GM12873 (cell line): ENCODE data around the gene PCNA.

Source experiments
- CTCF ChIP-seq: IDR thresholded peaks from 2 replicates; pipeline ENCODE4 v1.5.1; 2012; ENCODE audit warnings: low read depth, mild to moderate bottlenecking, moderate library complexity, low read length, control low read depth; ENCODE audit not compliant: insufficient read depth; ENCODE audit errors: missing control alignments

The PCNA gene

GRCh38 chr20:5136096-5136495 is 16.3 kb upstream of the PCNA start:
- TF ChIP-seq CTCF, result no peak

DNA sequence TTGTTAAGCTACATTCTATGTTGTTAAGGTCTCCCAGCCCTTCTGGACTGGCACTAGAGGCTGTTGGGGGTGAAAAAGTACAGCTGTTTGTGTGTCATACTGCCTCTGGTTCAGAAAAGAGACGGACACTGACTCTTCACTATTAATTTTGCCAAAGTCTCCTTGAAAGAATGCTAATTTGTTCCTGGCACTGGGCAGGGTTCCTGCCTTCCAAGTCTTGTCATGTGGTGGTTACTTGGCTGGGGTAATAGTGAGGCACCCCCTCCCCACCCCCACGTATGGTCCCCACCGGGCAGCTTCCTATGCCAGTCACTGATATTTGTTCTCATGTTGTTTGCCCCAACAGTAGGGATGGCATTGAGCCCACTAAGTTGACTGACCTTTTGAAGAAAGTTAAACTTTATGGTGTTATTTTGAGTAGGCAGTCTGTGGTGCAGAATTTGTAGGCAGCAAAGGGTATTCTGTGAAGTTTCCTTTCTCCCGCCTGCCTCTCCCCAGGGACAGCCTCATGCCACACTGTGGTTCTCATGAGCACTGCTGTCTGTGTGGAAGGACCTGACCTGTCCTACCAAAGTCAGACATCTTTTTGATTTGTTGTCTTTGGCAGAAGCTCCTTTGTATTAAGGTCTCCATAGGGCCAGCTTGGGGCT is 15.7 kb upstream of the PCNA start:
- no peak for TF ChIP-seq CTCF

DNA sequence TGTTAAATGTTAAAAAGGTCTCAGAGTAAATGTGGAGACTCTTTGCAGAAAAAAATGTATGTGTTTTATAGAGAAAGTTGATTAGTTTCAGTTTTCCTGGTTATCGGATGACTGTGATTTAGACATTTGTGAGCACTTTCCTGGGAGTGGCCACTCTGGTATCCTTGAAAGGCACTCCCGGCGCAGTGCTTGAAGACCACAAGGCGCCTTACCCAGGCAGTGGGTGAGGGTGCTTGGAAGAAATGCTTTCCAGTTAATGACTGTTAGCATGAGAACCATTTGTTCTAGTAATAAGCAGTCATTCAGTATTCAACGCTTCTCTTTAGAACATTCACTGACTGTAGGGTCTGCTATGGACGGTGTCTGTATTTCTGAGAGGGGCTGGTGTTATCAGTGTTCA is 14.2 kb upstream of the PCNA start:
- no peak for TF ChIP-seq CTCF

GRCh38 chr20:5131502-5131901 is 11.7 kb upstream of the PCNA start:
- no peak for TF ChIP-seq CTCF

DNA sequence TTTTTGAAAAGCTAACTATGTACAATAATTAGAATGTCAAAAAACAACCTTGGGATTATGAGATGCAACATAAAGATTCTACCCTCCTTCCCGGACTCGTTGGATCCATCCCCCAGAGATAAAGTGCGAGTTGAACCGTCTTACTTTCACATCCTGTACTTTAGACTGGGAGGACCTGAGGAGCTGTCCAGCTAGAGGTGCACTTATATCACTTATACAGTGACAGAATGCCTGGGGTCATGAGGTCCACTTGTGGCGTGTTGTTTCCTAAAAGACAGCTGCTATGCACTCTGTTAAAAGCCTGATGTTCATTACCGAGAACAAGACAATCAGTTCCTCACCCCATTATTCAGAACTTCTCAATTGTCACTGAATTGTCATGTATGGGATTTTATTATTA is 9.1 kb upstream of the PCNA start:
- TF ChIP-seq CTCF, result no peak

DNA sequence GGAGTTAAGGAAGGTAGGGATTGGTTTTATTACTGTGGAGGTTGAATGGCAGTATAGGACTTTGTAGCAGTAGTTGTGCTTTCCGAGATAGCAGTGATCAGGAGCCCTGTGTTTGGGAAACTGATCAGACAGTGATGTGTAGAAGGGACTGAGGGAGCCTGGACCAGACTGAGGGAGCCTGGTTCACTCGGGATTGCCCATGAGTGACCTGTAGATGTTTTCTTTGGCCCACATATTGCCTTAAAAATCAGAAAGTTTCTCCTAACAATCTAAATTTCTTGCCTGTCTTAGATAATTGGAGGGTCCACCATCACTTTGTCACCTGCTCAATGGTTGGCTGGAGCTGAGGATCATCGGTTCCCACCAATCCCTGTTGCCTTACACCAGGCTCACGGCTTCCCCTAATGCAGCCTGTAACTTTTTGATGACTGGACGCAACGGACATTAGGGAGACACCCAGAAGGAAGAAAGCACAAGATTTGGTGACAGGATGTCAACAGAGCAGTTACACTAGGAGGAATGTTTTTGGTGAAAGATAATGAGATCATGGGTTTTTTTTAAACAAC is 8.2 kb upstream of the PCNA start:
- no peak for TF ChIP-seq CTCF

- no peak for TF ChIP-seq CTCF
Observed at GRCh38 chr20:5127204-5127858, 7.6 kb upstream of the PCNA start.
